Measurements from ENCODE around the gene PRR30. TPM values are rescaled to one million over a fixed set of nuclear protein-coding genes. Genes with fewer than 3 reads are reported as not detected.
A peak's percentile ranks its signal among the peaks of the same experiment; 100 is the strongest.

PRR30 gene
- polyA plus RNA-seq, 1 experiment = not detected

DNA sequence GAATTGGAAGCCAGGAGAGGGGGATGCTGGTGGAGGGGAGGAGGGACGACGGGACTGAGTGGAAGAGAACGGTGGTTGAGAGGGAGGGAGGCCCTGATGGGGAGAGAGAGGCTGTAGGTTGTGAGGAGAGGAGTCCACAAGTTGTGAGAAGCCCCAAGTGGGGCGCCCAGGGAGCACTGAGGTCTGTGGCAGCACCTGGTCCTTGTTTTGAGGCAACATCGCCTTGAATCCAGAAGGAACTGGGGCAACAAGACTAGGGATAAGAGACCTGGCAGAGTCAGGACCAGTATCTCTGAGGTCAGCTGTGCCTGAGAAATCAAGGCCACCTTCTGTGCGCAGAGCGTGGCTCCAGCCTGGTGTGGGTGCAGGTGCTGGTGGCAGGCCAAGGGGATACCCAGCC, 1.1 kb downstream of the PRR30 start:
- Histone ChIP-seq H3K27me3 (ENCODE audit: control insufficient read depth, insufficient read depth, low read length) (peaks cover 10% of the 10 kb centered on the region), H3K4me3 (ENCODE audit: low read depth, low read length) (no peak overlapping the region), H3K36me3 (ENCODE audit: control insufficient read depth, insufficient read depth, low read length) (no peaks in the 10 kb centered on the region)
- no peak for TF ChIP-seq CTCF (IDR thresholded peaks at IDR 0.05; ENCODE audit: insufficient read depth, low read depth, low read length)
- POLR2A ChIA-PET = no interaction called here
- DNase-seq (ENCODE audit: low read depth) = no peak
- CTCF ChIA-PET = interaction anchor here (1.8 kb wide), 1 partner anchor 54 kb away, joined by 5 read pairs; no protein-coding TSS in a partner anchor

DNA sequence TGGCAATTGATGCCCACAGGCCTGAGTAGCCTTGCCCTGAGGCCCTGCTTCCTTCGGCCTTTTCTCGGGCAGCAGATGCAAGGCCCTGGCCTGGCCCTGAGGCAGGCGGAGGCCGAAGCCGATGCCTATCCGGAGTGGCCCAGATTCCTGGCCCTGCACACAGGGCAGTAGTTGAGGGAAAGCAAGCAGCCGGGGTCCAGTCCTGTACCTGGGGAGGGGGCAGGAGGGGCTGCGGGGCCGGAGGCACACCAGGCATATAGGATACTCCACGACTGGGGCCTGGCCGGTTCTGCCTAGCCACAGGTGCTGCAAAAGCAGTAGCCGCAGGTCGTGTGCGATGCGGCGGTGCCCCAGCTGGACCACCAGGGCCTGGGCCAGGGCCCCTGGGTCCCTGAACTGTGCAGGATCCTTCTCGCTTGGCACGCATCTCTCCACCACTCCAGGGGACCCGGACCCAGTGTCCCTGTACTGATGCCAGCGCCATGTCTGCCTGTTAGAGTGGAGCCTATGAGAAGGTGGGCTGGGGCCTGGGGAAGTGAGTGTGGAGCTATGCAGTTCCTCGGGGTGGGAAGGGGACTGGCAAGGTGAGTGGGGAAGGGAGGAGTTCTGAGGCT, 1.8 kb downstream of the PRR30 start:
- DNase-seq (ENCODE audit: low read depth) = no peak
- CTCF ChIA-PET = interaction anchor here (1.8 kb wide), 1 partner anchor 54 kb away, joined by 5 read pairs; no protein-coding TSS in a partner anchor
- Histone ChIP-seq H3K36me3 (ENCODE audit: control insufficient read depth, insufficient read depth, low read length) (peaks cover under 1% of the 10 kb centered on the region), H3K27me3 (ENCODE audit: control insufficient read depth, insufficient read depth, low read length) (peaks cover 7% of the 10 kb centered on the region), H3K4me3 (ENCODE audit: low read depth, low read length) (no peak overlapping the region)
- POLR2A ChIA-PET = no interaction called here
- TF ChIP-seq CTCF (IDR thresholded peaks at IDR 0.05; ENCODE audit: insufficient read depth, low read depth, low read length) = no peak

- TF ChIP-seq CTCF (IDR thresholded peaks at IDR 0.05; ENCODE audit: insufficient read depth, low read depth, low read length) = no peak
- DNase-seq (ENCODE audit: low read depth) = no peak
- CTCF ChIA-PET = no interaction called here
- POLR2A ChIA-PET = no interaction called here
- H3K27me3 ChIP-seq (ENCODE audit: control insufficient read depth, insufficient read depth, low read length) = peaks cover 4% of the 10 kb centered on the region; the same call in 1 of the 2 replicates
- H3K36me3 ChIP-seq (ENCODE audit: control insufficient read depth, insufficient read depth, low read length) = peaks cover 5% of the 10 kb centered on the region
- no peak overlapping the region for H3K4me3 ChIP-seq (ENCODE audit: low read depth, low read length)
Measured at GRCh38 chr2:27136751-27137150, 2.5 kb downstream of the PRR30 start.

DNA sequence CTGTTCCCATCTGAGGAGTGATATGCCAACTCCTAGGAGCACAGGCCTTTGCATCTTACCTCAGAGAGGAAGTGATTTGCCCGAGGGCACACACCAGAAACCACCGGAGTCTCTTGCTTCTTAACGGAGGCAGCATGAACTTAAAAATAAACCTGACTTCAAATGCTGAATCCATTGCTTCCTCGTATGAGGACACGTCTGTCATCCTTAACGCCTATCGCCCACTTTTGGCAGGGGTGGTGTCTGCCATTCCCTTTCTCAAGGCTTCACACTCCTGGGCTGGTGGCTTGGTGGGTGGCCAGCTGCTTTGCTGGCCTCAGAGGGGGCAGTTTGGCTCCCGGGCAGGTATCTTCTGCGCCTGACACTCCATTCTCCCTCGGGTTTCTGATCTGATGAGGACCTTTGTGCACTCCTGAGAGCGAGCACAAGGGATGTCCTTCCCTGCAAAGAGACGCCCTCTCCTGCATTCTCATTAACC, 3.7 kb downstream of the PRR30 start:
- no peak overlapping the region for H3K4me3 ChIP-seq (ENCODE audit: low read depth, low read length)
- POLR2A ChIA-PET = no interaction called here
- no peak for DNase-seq (ENCODE audit: low read depth)
- CTCF ChIA-PET = no interaction called here
- no peak for TF ChIP-seq CTCF (IDR thresholded peaks at IDR 0.05; ENCODE audit: insufficient read depth, low read depth, low read length)
- peaks cover 14% of the 10 kb centered on the region for H3K36me3 ChIP-seq (ENCODE audit: control insufficient read depth, insufficient read depth, low read length)
- peaks cover 4% of the 10 kb centered on the region; the same call in 1 of the 2 replicates for H3K27me3 ChIP-seq (ENCODE audit: control insufficient read depth, insufficient read depth, low read length)

GRCh38 chr2:27134781-27135477, 4.3 kb downstream of the PRR30 start:
- no peak for DNase-seq (ENCODE audit: low read depth)
- H3K4me3 ChIP-seq (ENCODE audit: low read depth, low read length) = peak overlapping the region; percentile 18; the same call in 1 of the 2 replicates
- POLR2A ChIA-PET = interaction anchor here (0.6 kb wide), 1 partner anchor 77 kb away, joined by 3 read pairs; the partner anchor contains the start of genes ATRAID and SLC5A6

More at GRCh38 chr2:27134781-27135477, 4.3 kb downstream of the PRR30 start:
- CTCF ChIA-PET = interaction anchor here (0.7 to 2.1 kb wide), 5 partner anchors 20 to 168 kb away, joined by 3 to 5 read pairs (median 5); no protein-coding TSS in a partner anchor
- TF ChIP-seq CTCF (IDR thresholded peaks at IDR 0.05; ENCODE audit: insufficient read depth, low read depth, low read length) = no peak
- peaks cover 16% of the 10 kb centered on the region for H3K36me3 ChIP-seq (ENCODE audit: control insufficient read depth, insufficient read depth, low read length)
- peaks cover 4% of the 10 kb centered on the region; the same call in 1 of the 2 replicates for H3K27me3 ChIP-seq (ENCODE audit: control insufficient read depth, insufficient read depth, low read length)
